Stimulated activated CD8-positive, alpha-beta memory T cell treated with anti-CD3 and anti-CD28 coated beads, Interleukin-12 subunit alpha, Interleukin-12 subunit beta, amount 100 ng/mL, for 1 hour (primary cell): ENCODE results near the gene TCERG1L.

ENCODE experiments used
- DNase-seq: peaks from one replicate; pipeline ENCODE4 v3.0.0-alpha.2; 2020; ENCODE audit warnings: low read depth

The TCERG1L gene

DNA sequence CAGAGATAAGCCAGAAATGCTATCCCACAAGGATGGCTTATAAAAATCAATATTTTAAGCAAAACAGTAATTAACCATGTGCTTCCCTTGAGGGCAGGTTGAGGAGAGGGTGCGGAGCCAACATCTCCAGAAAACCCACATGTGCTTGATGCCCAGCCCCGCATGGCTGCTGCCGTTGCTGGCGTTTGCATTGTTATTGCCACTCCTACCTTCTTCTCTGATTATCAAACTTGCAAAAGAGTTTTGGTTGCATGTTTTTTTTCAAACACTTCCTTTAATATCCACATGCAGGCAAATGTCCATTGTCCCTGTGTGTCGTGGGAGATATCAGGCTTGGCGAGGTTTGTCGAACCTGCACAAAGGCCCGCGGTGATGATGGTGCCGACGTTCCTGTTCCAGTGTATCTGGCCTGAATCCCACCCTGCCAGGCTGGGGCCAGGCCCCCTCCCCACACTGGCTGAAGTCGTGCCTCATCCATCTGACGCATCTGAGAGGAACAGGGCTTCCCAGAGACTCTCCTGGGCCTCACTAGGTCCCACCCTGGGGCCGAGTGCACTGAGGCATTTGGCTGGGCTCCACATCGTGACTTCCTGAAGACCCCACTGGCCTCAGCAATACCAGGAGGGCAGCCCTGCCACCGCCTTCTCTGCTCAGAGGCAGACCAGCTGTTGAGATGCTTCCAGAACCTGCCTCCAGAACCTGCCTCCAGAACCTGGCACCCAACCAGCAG, 40.9 kb downstream of the TCERG1L start:
- no peak for DNase-seq

DNA sequence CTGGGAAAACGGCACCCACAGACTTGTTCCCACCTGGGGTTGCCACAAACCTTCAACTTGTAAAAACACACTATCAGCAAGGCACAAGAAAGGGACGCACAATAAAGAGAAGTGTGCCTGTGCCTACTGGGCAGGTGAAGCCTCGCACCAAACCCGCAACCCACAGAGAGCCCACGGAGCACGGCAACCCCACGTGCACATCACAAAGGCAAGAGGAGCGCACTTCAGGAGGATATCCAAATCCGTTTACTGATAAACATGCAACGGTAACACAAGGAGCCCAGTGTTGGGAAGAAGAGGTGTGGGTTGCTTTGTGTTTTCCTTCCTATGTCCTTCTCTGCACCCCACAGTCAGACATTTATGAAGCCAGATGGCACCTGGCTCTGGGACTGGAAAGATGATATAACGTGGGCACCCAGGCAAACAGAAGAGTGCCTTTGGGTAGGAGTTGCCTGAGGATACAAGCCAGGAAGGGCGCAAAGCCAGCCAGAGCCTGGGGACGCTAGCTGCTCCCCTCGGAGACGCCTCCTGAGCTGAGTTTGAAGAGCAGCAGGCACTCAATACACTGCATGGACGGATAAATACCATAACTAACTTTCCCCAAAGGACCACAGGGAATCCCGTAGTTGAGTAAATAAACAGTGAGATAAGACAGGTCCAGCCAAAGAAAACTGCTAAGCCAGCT, 41.6 kb downstream of the TCERG1L start:
- DNase-seq, result no peak

DNA sequence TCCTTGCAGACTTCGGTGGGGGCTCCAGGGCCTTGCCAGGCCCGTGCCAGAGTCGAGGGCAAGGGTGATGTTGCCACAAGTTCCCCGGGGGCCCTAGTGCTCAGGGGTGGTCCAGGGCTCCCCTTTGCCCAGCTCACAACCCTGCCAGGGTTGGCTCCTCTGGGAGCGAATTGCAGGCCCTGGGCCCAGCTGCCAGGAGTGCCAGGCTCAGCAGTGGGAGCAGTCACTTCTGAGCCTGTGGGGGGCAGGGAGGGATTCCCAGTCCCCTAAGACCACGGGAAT, 43.8 kb downstream of the TCERG1L start:
- DNase-seq, result no peak

DNA sequence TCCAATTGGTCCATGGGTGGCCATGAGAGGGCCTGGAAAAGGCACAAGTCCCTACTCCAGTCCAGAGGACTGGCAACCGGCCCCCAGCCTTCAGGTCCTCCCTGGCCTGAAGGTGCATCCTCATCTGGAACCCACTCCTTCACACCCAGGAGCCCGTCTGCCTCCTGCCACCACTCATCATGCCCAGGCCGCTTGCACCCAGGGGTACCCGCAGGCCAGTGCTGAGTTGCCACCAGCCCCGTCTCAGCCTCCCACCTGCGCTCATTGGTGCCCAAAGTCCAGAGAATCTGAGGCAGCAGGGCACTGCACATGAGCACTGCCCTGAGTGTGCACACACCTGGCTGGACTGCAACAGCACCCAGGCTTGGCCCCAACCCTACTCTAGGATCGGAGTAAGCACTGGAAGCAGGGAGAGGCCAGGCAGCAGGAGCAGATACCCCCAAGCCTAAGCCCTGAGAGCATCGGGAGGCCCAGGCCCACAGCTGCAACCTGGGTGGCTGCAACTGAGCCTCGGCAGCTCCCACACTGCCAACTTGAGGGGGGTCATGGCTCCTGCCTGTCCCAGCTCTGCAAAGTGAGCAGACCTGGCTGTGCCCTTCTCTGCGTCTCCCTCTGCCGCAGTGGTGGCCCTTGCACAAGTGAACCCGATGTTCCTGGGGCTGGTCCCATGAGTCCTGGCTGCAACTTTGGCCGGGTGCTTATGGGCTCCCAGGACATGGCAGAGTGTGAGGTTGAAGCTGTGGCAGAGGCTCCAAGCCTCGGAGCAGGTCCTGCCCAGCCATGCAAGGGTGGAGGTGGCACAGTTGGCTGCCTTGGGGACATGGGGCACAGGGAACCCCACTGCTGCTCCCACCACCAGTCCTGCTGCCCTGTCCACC, 44.3 kb downstream of the TCERG1L start:
- DNase-seq, result no peak

DNA sequence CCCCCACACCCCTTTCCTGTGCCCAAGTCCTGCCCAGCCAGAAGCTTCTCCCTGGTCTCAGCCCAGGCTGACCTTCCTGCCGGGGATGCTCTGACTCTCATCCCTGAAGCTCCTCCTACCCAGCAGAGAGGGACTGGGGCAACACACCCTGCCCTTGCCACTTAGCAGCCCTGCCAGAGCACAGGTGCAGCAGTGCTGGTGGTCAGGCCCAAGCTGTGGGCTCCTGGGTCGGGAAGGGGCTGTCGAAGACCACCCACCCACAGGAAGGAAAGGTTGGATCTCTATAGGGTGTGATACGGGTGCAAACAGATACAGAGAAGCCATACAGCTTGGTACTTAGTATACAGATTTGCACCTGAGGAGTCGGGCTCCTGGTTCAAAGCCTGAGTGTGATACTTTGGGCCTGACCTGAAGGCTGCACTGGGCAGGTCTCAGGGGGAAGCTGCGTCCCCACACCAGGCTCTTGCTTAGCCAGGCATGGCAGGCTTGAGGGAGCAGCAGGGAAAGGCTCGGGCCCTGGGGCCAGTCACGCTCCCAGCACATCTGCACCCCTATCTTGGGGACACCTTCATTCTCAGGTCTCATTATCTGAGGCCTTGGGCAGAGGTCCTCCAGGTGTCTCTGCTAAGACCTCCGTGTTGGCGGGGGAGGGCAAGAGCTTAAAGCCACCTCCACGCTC, 47.3 kb downstream of the TCERG1L start:
- DNase-seq, result no peak

DNA sequence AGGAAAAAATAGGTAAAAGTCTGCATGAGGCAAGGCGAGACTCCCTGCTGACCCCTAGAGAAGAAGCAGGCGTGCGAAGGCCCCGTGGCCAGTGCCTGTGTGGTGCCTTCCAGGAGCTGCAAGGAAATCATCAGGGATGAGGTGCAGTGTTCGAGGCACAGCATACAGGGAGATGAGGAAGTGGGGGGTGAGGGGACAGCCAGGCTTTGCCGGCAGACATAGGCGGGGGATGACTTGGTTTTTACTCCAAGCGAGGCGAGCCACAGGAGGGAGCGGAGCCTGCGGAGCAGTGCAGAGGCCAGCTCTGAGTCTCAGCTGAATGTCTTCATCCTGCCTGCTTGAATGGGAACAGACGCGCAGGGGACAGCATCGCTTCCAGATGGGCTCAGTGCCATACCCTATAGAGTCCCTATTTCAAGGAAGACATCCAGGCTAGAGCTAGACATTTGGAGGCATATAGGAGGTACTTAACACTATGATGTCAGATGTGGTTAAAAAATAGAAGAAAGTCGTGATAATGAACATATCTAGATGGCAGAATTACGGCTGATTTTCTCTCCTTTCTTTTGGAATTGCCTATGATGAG, 49.5 kb downstream of the TCERG1L start:
- DNase-seq, result no peak

DNA sequence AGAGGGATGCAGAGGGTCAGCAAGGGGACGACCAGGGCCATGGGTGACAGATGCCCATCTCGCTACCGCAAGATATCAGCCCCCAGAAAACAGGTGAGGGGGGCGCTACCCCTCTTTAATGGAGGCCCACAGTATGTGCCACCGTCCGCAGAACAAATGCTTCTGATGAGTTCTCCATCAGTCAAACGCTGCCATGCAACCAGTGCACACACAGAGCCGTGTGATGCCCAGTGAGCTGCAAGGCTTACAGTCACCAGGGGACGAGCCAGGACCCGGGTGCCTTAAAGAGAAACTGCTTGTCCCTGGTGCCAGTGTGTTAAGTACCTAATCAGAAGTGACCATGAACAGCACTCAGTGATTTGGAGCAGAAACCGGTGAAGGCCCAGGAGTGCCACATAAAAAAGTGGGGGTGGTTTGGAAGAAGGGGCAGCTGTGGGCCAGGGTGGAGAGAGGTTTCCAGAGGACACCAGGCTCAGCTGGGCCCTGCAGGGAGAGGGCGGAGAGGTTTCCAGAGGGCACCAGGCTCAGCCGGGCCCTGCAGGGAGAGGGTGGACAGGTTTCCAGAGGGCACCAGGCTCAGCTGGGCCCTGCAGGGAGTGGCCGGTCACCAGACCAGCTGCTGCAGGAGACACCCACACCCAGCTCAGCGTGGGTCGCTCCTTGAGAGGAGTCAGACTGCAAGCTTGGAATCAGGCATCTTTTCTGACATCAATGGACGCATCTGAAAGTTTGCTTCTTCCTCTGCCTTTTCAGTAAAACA, 50.9 kb downstream of the TCERG1L start:
- DNase-seq, result no peak

DNA sequence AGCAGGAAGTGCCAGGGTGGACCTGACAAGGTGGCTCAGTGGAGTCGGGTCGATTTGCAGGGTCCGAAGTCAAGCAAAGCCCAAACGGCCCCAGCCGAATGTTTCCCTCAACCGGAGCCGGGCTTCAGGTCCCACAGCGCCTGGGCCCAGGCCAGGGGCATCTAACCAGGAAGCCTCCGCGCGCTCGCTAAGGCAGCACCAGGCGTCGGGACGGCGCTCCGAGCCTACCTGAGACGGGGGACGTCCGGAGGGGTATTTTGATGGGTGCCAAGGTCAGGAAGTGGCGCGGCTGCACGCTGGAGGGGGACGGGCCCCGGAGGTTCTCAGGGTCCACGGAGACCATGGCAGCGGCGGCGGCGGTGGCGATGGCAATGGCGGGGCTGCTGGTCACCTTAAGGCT, 51.5 kb downstream of the TCERG1L start:
- no peak for DNase-seq

DNA sequence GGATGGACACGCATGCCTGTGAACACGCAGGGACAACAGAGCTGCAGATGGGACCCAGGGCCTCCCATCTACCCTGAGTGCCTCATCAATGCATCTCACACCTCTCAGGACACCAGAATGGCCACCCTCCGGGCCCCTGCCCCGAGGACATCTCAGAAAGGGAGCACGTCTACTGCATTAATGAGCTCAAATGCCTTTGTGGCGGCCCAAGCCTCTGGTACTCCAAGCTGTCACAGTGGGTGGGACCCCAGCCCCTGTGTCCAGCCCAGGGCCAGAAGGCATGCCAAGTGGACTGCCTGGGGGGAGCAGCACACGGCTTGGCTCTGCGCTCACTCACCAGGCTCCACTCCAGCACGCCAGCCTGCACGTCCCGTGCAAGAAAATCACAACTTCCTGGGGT, 52.0 kb downstream of the TCERG1L start:
- no peak for DNase-seq

DNA sequence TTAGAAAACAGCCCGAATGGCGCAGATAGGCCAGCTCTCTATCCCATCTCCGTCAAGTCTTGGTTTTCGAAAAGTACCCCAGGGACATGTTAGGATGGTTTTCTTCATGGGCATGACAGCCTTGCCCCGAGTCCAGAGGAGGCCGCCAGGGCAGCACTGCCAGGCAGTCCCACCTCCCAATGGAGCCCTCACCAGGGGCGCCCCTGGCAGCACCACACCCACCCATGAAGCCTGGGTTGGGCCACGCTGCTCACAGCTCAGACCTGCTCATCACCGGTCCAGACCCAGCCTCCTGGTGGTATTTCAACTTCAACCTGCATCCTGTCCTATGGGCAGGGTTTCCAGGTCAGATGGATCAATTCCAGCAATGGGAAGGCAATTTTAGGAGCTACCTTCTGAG, 53.3 kb downstream of the TCERG1L start:
- DNase-seq, result no peak

DNA sequence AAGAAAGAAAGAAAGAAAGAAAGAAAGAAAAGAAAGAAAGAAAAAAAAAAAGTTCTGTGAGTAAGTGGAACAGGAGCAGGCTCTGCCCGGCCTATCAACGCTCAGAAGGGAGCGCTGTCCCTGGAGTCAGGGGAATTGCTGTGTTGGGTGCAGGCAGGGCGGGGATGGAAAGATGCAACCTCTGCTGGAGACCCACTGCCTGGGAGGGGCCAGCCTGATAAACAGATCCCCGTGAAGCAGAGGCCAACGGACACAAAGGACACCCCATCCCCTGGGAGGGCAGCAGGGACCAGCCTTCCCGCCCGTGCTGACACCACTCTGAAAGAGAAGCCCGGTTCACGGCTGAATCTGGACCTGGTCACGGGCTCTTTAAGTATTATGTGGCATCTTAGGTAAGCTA, 54.5 kb downstream of the TCERG1L start:
- DNase-seq, result no peak

DNA sequence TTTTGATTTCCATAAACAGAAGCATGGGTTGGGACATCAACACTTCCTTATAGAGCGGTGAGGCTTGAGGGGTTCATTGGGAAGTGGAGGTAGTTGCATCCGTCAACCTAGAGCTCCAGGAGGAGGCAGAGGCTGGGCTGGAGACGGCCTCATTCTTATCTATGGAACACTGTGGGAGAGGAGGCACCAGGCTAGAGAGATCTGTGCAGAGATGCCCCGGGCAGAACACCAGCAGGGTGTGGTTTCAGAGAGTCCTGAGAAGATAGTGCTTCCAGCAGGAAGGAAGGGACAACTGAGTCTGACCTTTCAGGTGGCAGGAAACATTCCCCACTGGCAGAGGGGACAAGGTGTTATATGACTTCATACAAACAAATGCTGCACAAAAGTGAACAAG, 56.7 kb downstream of the TCERG1L start:
- no peak for DNase-seq

DNA sequence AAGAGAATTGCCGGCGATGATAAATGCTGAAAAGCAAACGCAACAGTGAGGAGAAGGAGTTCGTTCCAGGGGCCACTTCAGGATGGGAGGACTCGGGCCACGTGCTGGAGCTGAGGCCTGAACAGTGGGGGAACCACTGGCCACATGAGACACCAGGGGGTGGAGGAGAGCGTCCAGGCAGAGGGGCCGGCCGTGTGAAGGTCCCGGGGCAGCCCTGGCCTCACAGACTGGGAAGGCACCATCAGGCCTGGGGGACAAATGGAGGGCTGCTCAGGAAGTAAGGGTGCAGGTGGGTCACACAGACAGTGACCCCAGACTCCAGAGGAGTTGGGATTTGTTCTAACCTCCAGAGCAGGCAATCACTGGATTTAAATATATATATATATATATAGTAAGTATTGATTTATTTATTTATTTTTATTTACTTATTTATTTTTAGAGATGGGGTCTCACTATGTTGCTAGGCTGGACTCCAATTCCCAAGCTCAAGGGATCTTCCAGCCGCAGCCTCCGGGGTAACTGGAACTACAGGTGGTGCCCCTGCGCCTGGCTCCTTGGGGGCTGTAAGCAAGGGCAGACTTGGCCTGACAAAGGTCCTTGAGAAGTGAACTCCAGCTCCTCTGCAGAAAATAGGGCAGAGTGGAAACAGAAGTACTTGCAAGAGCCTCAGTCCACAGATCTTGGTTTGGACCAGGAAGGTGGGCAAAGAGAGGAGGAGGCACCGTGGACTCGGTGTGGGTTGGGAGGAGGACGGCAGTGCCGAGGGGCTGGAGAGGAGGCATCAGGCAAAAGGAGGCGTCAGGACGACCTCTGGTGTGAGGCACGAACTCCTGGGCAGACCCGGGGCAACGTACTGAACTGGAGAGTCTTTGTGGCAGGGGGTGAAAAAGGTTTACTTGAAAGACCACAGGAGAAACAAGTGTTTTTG, 57.3 kb downstream of the TCERG1L start:
- no peak for DNase-seq

DNA sequence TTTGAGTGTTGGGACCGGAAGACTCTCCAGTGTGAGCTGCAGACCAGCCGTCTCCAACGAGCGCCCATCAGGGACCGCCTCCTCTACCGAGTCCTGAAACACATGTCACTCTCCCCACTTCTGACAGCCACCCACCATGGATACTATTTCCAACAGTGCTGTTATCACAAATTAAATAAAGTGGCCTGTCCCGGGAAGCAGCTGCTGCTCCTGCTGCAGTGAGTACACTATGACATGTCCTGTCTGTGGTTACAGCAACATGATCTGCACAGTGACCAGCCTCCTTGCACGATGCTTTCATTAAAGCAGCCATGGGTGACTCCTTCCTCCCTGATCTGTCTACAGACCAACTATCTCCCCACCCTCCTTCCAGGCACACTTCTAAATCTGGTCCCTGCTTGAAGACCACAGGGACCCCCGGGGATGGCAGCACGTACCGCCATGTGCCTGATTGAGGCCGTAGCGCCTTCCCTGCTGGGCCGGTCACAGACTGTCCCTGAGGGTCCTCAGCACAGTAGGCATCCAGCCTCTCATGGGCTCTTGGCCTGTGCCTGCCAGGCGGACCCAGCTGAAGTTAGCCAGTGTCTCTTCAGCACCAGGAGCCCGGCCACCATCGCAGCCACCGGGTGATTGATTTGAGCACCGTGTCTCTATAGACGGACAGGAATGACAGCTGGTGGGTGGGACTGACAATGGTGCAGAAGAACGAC, 58.8 kb downstream of the TCERG1L start:
- no peak for DNase-seq

DNA sequence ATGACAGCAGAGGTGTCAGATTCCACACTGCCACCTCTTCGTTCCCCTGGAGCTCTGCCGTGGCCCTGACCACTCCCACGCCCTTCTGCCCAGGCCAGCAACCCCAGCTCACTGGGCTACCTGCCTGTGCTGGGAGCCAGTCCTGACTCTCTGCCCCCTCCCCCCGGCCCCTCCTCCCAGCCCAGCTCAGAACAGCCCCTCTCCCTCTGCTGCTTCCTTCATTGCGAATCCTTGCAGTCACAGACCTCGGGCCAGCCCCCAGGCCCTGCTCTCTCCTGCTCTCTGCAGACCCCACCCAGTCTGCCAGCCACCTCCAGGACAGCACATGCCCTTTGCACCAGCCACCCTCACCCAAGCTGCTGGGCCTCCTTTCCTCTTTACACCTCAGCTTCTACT, 60.4 kb downstream of the TCERG1L start:
- no peak for DNase-seq

DNA sequence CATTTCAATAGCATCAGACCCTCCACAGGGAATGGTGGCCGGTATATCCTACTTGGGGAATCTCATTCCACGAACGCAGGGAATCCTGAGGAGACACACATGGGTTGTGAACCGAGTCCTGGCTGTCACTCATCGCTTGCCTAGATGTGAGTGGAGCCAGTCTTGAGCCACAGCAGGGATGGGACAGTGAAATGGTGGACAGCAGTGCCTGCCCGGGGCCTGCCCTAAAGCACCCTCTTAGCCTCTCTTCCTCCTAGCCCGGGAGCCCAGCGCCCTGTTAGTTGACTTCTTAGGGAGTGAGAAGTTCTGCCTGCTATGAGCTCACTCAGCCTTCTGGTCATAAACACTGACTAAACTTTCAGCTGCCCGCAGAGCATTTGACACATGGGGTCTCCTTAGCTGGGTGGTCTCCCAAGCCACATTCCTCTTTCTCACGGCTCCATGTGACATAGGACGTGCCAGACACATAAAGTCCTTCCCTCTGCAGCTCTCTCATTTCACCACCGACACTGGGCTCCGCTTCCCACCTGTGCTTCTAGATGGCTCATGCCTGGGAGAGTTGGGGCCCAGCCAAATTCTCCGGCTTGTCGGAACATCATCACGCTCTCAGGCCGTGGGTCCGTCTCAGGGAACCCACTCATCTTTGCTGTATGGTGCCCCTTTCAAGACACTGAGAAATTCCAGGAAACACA, 60.9 kb downstream of the TCERG1L start:
- DNase-seq, result no peak

DNA sequence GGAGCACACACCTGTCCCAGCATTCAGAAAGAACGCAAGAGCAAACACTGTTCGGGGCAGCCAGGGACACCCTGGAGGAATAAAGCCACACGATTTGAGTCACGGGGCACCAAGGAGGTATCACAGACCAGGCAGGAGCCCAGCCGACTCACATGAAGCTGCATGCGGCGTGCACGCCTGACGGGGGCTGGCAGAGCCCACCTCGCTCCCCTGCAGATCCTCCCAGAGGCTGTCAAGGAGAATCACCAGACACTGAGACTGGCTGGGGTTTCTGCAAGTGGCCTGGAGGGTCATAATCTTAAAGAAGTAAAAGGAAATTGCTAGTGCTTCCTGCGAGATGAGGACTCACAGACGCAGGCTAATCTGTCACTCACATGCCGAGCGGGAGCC, 61.6 kb downstream of the TCERG1L start:
- no peak for DNase-seq

DNA sequence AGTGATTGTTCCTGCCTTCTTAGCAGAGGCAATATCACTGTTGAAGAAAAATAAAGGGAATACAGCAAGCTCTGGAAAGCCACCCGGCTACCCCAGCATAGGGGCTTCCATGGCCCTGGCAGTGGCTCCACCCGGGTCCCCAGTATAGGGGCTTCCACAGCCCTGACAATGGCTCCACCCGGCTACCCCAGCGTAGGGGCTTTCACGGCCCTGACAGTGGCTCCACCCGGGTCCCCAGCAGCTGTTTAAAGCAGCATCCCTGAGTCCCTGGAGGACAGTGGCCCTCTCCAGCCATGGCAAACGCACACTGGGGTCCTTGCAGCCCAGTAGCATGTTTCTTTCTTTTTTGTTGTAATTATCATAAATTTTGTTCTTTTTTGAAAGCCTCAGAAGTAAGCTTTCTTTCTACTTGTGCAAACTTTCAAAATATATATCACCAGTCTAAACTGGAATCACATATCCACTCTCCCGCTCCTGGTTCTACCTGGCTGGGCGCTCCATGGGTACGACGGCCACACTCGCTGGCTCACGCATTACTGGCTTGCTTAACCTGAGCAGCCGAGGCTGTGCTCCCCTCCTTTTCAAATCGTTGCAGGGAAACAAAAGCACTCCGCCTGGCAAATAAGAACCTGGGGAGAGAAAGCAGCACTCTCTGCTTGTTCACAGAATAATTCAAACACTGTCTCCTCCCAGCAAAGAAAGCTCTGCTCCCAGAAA, 62.1 kb downstream of the TCERG1L start:
- no peak for DNase-seq
